HEK293 (cell line): ENCODE measurements around the gene HSPH1.
A peak's percentile ranks its signal among the peaks of the same experiment; 100 is the strongest.

Source experiments
- GFI1B ChIP-seq: fragments of 450-650 bp; formaldehyde crosslinking; IDR thresholded peaks from 2 replicates; pipeline ENCODE4 v1.5.1; 2016; ENCODE audit warnings: missing biosample characterization, missing genetic modification characterization
- GLIS2 ChIP-seq: fragments of 450-650 bp; formaldehyde crosslinking; IDR thresholded peaks from 2 replicates; pipeline ENCODE4 v1.5.1; 2016; ENCODE audit warnings: missing biosample characterization, missing genetic modification characterization
- HOXA7 ChIP-seq: sonication (generic); formaldehyde crosslinking; IDR thresholded peaks from 2 replicates; pipeline ENCODE4 v1.8.1; 2022; ENCODE audit warnings: missing genetic modification reagents, borderline replicate concordance
- KLF1 ChIP-seq: fragments of 450-650 bp; formaldehyde crosslinking; IDR thresholded peaks from 2 replicates; pipeline ENCODE4 v1.5.1; 2016; ENCODE audit warnings: missing biosample characterization, missing genetic modification characterization
- KLF16 ChIP-seq: fragments of 450-650 bp; formaldehyde crosslinking; IDR thresholded peaks from 2 replicates; pipeline ENCODE4 v1.5.1; 2017; ENCODE audit warnings: missing biosample characterization, missing genetic modification characterization
- MEIS1 ChIP-seq: sonication (generic); formaldehyde crosslinking; IDR thresholded peaks from 2 replicates; pipeline ENCODE4 v1.8.1; 2022; ENCODE audit warnings: missing genetic modification reagents, mild to moderate bottlenecking, borderline replicate concordance
- MZF1 ChIP-seq: fragments of 450-650 bp; formaldehyde crosslinking; IDR thresholded peaks from 2 replicates; pipeline ENCODE4 v1.5.1; 2017; ENCODE audit warnings: missing biosample characterization, missing genetic modification characterization, borderline replicate concordance
- PBX3 ChIP-seq: sonication (generic); formaldehyde crosslinking; IDR thresholded peaks from 2 replicates; pipeline ENCODE4 v1.8.1; 2022; ENCODE audit warnings: mild to moderate bottlenecking, moderate library complexity, missing genetic modification reagents
- PRDM1 ChIP-seq: fragments of 450-650 bp; formaldehyde crosslinking; IDR thresholded peaks from 2 replicates; pipeline ENCODE4; 2016; ENCODE audit warnings: missing biosample characterization, missing genetic modification characterization
- PRDM6 ChIP-seq: fragments of 450-650 bp; formaldehyde crosslinking; IDR thresholded peaks from 2 replicates; pipeline ENCODE4 v1.5.1; 2017; ENCODE audit warnings: missing biosample characterization, missing genetic modification characterization
- SETDB1 ChIP-seq: IDR thresholded peaks from one replicate; pipeline ENCODE4 v1.6.1; 2017; ENCODE audit warnings: mild to moderate bottlenecking, low read length, moderate library complexity, mixed read lengths; ENCODE audit not compliant: insufficient read length
- ZEB2 ChIP-seq: fragments of 450-650 bp; formaldehyde crosslinking; IDR thresholded peaks from 2 replicates; pipeline ENCODE4 v1.5.1; 2016; ENCODE audit warnings: missing biosample characterization, missing genetic modification characterization
- ZNF184 ChIP-seq: fragments of 450-650 bp; IDR thresholded peaks from 2 replicates; pipeline ENCODE4 v1.5.1; 2018; ENCODE audit warnings: missing biosample characterization, mild to moderate bottlenecking, missing genetic modification characterization
- ZNF202 ChIP-seq: fragments of 450-650 bp; formaldehyde crosslinking; IDR thresholded peaks from 2 replicates; pipeline ENCODE4 v1.5.1; 2016; ENCODE audit warnings: missing biosample characterization, missing genetic modification characterization, borderline replicate concordance
- ZNF214 ChIP-seq: fragments of 450-650 bp; formaldehyde crosslinking; IDR thresholded peaks from 2 replicates; pipeline ENCODE4 v1.5.1; 2017; ENCODE audit warnings: missing biosample characterization, mild to moderate bottlenecking, missing genetic modification characterization, borderline replicate concordance
- ZNF248 ChIP-seq: fragments of 450-650 bp; formaldehyde crosslinking; IDR thresholded peaks from 2 replicates; pipeline ENCODE4 v1.5.1; 2017; ENCODE audit warnings: missing biosample characterization, missing genetic modification characterization
- ZNF48 ChIP-seq: fragments of 450-650 bp; formaldehyde crosslinking; IDR thresholded peaks from 2 replicates; pipeline ENCODE4 v1.5.1; 2016; ENCODE audit warnings: missing biosample characterization, missing genetic modification characterization
- ZNF558 ChIP-seq: fragments of 450-650 bp; formaldehyde crosslinking; IDR thresholded peaks from 2 replicates; pipeline ENCODE4 v1.5.1; 2016; ENCODE audit warnings: missing biosample characterization, missing genetic modification characterization
- ZNF560 ChIP-seq: fragments of 450-650 bp; formaldehyde crosslinking; IDR thresholded peaks from 2 replicates; pipeline ENCODE4 v1.5.1; 2017; ENCODE audit warnings: missing biosample characterization, missing genetic modification characterization, borderline replicate concordance
- ZNF585B ChIP-seq: fragments of 450-650 bp; formaldehyde crosslinking; IDR thresholded peaks from 2 replicates; pipeline ENCODE4 v1.5.1; 2016; ENCODE audit warnings: missing biosample characterization, missing genetic modification characterization
- ZNF596 ChIP-seq: fragments of 450-650 bp; IDR thresholded peaks from 2 replicates; pipeline ENCODE4 v1.5.0; 2018; ENCODE audit warnings: missing biosample characterization, mild to moderate bottlenecking, missing genetic modification characterization, moderate library complexity
- ZNF600 ChIP-seq: fragments of 450-650 bp; formaldehyde crosslinking; IDR thresholded peaks from 2 replicates; pipeline ENCODE4 v1.5.1; 2016; ENCODE audit warnings: missing biosample characterization, missing genetic modification characterization
- ZNF624 ChIP-seq: fragments of 450-650 bp; formaldehyde crosslinking; IDR thresholded peaks from 2 replicates; pipeline ENCODE4 v1.5.1; 2017; ENCODE audit warnings: missing biosample characterization, missing genetic modification characterization
- ZSCAN30 ChIP-seq: fragments of 450-650 bp; IDR thresholded peaks from 2 replicates; pipeline ENCODE4 v1.5.1; 2018; ENCODE audit warnings: missing biosample characterization, mild to moderate bottlenecking, missing genetic modification characterization, moderate library complexity
- TF ChIP-seq, protein P1 (sequence below): fragments of 450-650 bp; formaldehyde crosslinking; IDR thresholded peaks from 2 replicates; pipeline ENCODE4 v1.5.1; 2016; ENCODE audit warnings: missing biosample characterization, missing genetic modification characterization
- TF ChIP-seq, protein P2 (sequence below): fragments of 450-650 bp; formaldehyde crosslinking; IDR thresholded peaks from 2 replicates; pipeline ENCODE4 v1.5.1; 2016; ENCODE audit warnings: missing biosample characterization, missing genetic modification characterization
- TF ChIP-seq, protein P3 (sequence below): fragments of 450-650 bp; IDR thresholded peaks from 2 replicates; pipeline ENCODE4 v1.5.1; 2018; ENCODE audit warnings: missing biosample characterization, mild to moderate bottlenecking, missing genetic modification characterization
- TF ChIP-seq, protein P4 (sequence below): fragments of 450-650 bp; formaldehyde crosslinking; conservative IDR thresholded peaks from 2 replicates; pipeline ENCODE4 v1.5.1; 2016; ENCODE audit warnings: low read depth, missing biosample characterization, missing genetic modification characterization

The HSPH1 gene

GRCh38 chr13:31161557-31162150 is at the start of gene HSPH1 (continued):
- TF ChIP-seq ZNF48 (tag by site-specific recombination): no peak
- TF ChIP-seq ZNF202 (tag by site-specific recombination): no peak
- TF ChIP-seq PRDM6 (tag by site-specific recombination): no peak
- no peak for TF ChIP-seq KLF1
- TF ChIP-seq ZNF184 (tag by site-specific recombination): no peak
- 0 out of 2 replicates have a peak, but pooled peaks have one; percentile 59 for TF ChIP-seq ZNF600
- TF ChIP-seq, protein P1, sequence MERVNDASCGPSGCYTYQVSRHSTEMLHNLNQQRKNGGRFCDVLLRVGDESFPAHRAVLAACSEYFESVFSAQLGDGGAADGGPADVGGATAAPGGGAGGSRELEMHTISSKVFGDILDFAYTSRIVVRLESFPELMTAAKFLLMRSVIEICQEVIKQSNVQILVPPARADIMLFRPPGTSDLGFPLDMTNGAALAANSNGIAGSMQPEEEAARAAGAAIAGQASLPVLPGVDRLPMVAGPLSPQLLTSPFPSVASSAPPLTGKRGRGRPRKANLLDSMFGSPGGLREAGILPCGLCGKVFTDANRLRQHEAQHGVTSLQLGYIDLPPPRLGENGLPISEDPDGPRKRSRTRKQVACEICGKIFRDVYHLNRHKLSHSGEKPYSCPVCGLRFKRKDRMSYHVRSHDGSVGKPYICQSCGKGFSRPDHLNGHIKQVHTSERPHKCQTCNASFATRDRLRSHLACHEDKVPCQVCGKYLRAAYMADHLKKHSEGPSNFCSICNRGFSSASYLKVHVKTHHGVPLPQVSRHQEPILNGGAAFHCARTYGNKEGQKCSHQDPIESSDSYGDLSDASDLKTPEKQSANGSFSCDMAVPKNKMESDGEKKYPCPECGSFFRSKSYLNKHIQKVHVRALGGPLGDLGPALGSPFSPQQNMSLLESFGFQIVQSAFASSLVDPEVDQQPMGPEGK: no peak
- TF ChIP-seq ZNF596 (tag by site-specific recombination): no peak
- no peak for TF ChIP-seq ZNF248 (tag by site-specific recombination)
- peak; percentile 29 for TF ChIP-seq SETDB1
- TF ChIP-seq, protein P2, sequence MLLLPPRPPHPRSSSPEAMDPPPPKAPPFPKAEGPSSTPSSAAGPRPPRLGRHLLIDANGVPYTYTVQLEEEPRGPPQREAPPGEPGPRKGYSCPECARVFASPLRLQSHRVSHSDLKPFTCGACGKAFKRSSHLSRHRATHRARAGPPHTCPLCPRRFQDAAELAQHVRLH (tag by site-specific recombination): no peak
- TF ChIP-seq ZNF214 (tag by site-specific recombination): no peak
- TF ChIP-seq KLF16 (tag by site-specific recombination): 0 out of 2 replicates have a peak, but pooled peaks have one; percentile 21
- TF ChIP-seq, protein P3, sequence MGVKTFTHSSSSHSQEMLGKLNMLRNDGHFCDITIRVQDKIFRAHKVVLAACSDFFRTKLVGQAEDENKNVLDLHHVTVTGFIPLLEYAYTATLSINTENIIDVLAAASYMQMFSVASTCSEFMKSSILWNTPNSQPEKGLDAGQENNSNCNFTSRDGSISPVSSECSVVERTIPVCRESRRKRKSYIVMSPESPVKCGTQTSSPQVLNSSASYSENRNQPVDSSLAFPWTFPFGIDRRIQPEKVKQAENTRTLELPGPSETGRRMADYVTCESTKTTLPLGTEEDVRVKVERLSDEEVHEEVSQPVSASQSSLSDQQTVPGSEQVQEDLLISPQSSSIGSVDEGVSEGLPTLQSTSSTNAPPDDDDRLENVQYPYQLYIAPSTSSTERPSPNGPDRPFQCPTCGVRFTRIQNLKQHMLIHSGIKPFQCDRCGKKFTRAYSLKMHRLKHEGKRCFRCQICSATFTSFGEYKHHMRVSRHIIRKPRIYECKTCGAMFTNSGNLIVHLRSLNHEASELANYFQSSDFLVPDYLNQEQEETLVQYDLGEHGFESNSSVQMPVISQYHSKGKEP (tag by site-specific recombination): no peak
- TF ChIP-seq HOXA7 (CRISPR knock-in tag): no peak
- TF ChIP-seq, protein P4, sequence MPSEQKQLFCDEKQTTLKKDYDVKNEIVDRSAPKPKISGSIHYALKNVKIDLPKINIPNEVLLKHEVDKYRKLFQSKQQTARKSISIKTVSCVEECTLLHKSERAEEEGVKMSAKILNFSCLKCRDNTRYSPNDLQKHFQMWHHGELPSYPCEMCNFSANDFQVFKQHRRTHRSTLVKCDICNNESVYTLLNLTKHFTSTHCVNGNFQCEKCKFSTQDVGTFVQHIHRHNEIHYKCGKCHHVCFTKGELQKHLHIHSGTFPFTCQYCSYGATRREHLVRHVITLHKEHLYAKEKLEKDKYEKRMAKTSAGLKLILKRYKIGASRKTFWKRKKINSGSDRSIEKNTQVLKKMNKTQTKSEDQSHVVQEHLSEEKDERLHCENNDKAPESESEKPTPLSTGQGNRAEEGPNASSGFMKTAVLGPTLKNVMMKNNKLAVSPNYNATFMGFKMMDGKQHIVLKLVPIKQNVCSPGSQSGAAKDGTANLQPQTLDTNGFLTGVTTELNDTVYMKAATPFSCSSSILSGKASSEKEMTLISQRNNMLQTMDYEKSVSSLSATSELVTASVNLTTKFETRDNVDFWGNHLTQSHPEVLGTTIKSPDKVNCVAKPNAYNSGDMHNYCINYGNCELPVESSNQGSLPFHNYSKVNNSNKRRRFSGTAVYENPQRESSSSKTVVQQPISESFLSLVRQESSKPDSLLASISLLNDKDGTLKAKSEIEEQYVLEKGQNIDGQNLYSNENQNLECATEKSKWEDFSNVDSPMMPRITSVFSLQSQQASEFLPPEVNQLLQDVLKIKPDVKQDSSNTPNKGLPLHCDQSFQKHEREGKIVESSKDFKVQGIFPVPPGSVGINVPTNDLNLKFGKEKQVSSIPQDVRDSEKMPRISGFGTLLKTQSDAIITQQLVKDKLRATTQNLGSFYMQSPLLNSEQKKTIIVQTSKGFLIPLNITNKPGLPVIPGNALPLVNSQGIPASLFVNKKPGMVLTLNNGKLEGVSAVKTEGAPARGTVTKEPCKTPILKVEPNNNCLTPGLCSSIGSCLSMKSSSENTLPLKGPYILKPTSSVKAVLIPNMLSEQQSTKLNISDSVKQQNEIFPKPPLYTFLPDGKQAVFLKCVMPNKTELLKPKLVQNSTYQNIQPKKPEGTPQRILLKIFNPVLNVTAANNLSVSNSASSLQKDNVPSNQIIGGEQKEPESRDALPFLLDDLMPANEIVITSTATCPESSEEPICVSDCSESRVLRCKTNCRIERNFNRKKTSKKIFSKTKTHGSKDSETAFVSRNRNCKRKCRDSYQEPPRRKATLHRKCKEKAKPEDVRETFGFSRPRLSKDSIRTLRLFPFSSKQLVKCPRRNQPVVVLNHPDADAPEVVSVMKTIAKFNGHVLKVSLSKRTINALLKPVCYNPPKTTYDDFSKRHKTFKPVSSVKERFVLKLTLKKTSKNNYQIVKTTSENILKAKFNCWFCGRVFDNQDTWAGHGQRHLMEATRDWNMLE (tag by site-specific recombination): peak; percentile 56; the same call in 1 of the 2 replicates
- TF ChIP-seq GLIS2 (tag by site-specific recombination): peak; percentile 13; the same call in 1 of the 2 replicates
- no peak for TF ChIP-seq PBX3 (CRISPR knock-in tag)
- no peak for TF ChIP-seq GFI1B (tag by site-specific recombination)
- no peak for TF ChIP-seq ZNF560 (tag by site-specific recombination)
- TF ChIP-seq ZNF624 (tag by site-specific recombination): no peak
- no peak for TF ChIP-seq PRDM1 (tag by site-specific recombination)
- no peak for TF ChIP-seq ZNF558
- TF ChIP-seq MEIS1: no peak
- no peak for TF ChIP-seq ZSCAN30 (tag by site-specific recombination)
- TF ChIP-seq ZEB2 (tag by site-specific recombination): no peak
- no peak for TF ChIP-seq ZNF585B
- no peak for TF ChIP-seq MZF1 (tag by site-specific recombination)
